HFFc6 (cell line): ENCODE measurements around the gene PNMA6E. TPM values are rescaled to one million over a fixed set of nuclear protein-coding genes. Genes with fewer than 3 reads are reported as not detected.

Experiments
- DNase-seq: peaks from one replicate; pipeline ENCODE4 v3.0.0-alpha.2; 2018
- H3K27ac Mint-ChIP-seq: 2 replicates; pipeline ENCODE4 v1.8.0; 2020; ENCODE audit warnings: mild to moderate bottlenecking, mixed read lengths
- H3K27me3 Mint-ChIP-seq: 2 replicates; pipeline ENCODE4 v1.8.0; 2021; ENCODE audit warnings: mild to moderate bottlenecking, moderate library complexity, mixed read lengths; ENCODE audit not compliant: insufficient read depth
- H3K36me3 Mint-ChIP-seq: 2 replicates; pipeline ENCODE4 v1.8.0; 2021; ENCODE audit warnings: low read depth, mixed read lengths
- H3K4me1 Mint-ChIP-seq: 2 replicates; pipeline ENCODE4 v1.8.0; 2020; ENCODE audit warnings: low read depth, mixed read lengths
- H3K4me3 Mint-ChIP-seq: 2 replicates; pipeline ENCODE4 v1.8.0; 2020; ENCODE audit warnings: mild to moderate bottlenecking, moderate library complexity, mixed read lengths
- H3K9me3 Mint-ChIP-seq: 2 replicates; pipeline ENCODE4 v1.8.0; 2020; ENCODE audit warnings: mild to moderate bottlenecking, mixed read lengths
- total RNA-seq, 6 experiments: library from RNA; stranded (reverse); fragmentation: NEBNext Ultra II Directional; extraction: Animal tissue kit (Norgen Biotek cat#: 25700); gene quantifications; 2 replicates in 1 of 6; 3 replicates in 5 of 6; pipeline ENCODE4 v1.2.3, GENCODE V29; 2021
- TF ChIP-seq, protein P1 (sequence below): fragments of 200-600 bp; sonication (generic); IDR thresholded peaks from 2 replicates; pipeline ENCODE4 v1.5.0; 2021; ENCODE audit warnings: antibody characterized with exemption, mild to moderate bottlenecking

Gene PNMA6E
- total RNA-seq, 6 experiments from 2014 or later: not detected

GRCh38 chrX:153361781-153362397, 39.3 kb downstream of the PNMA6E start:
- no peaks in the 10 kb centered on the region for H3K4me1 Mint-ChIP-seq
- H3K27ac Mint-ChIP-seq: no peak overlapping the region
- H3K9me3 Mint-ChIP-seq: peaks cover 6% of the 10 kb centered on the region
- no peaks in the 10 kb centered on the region for H3K27me3 Mint-ChIP-seq
- no peak overlapping the region for H3K4me3 Mint-ChIP-seq
- no peak for DNase-seq
- no peaks in the 10 kb centered on the region for H3K36me3 Mint-ChIP-seq
- TF ChIP-seq, protein P1, sequence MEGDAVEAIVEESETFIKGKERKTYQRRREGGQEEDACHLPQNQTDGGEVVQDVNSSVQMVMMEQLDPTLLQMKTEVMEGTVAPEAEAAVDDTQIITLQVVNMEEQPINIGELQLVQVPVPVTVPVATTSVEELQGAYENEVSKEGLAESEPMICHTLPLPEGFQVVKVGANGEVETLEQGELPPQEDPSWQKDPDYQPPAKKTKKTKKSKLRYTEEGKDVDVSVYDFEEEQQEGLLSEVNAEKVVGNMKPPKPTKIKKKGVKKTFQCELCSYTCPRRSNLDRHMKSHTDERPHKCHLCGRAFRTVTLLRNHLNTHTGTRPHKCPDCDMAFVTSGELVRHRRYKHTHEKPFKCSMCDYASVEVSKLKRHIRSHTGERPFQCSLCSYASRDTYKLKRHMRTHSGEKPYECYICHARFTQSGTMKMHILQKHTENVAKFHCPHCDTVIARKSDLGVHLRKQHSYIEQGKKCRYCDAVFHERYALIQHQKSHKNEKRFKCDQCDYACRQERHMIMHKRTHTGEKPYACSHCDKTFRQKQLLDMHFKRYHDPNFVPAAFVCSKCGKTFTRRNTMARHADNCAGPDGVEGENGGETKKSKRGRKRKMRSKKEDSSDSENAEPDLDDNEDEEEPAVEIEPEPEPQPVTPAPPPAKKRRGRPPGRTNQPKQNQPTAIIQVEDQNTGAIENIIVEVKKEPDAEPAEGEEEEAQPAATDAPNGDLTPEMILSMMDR: no peak

DNA sequence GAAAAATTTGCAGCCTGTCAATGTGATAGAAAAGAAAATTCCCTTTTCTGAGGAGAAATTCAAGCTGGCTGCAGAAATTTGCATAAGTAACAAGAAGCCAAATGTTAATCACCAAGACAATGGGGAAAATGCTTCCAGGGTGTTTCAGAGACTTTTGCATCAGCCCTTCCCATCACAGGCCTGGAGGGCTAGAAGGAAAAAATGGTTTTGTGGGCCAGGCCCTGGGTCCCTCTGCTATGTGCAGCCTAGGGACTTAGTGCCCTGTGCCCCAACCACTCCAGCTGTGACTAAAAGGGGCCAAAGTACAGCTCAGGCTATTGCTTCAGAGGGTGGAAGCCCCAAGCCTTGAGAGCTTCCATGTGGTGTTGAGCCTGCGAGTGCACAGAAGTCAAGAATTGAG, 43.3 kb downstream of the PNMA6E start:
- no peak overlapping the region for H3K4me3 Mint-ChIP-seq
- H3K36me3 Mint-ChIP-seq: no peaks in the 10 kb centered on the region
- H3K4me1 Mint-ChIP-seq: no peaks in the 10 kb centered on the region
- DNase-seq: no peak
- TF ChIP-seq, protein P1: no peak
- no peak overlapping the region for H3K27ac Mint-ChIP-seq
- H3K9me3 Mint-ChIP-seq: peaks cover 6% of the 10 kb centered on the region
- no peaks in the 10 kb centered on the region; the same call in none of the 2 replicates for H3K27me3 Mint-ChIP-seq

DNA sequence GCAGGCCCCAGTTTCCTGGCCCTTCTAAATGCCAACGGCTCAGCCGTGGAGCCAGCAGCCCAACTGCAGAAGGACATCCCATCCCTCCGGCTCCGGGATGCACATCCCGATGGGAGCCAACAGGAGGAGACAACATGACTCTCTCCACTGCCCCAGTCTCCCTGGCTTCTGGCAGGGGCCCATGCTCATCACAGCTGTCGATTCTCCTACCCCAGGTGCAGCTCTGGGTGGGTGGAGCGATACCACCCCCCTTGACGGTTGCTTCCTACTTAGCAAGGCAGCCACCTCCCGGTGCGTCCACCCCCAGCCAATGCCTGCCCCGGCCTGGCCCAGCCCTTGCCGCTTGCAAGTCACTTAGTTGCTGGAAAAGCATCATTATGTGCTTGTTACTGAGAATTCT, 47.7 kb downstream of the PNMA6E start:
- no peak overlapping the region for H3K27ac Mint-ChIP-seq
- no peaks in the 10 kb centered on the region; the same call in none of the 2 replicates for H3K27me3 Mint-ChIP-seq
- TF ChIP-seq, protein P1: 0 out of 2 replicates have a peak, but pooled peaks have one; percentile 13
- peaks cover 17% of the 10 kb centered on the region for H3K36me3 Mint-ChIP-seq
- no peak for DNase-seq
- no peaks in the 10 kb centered on the region for H3K4me1 Mint-ChIP-seq
- peaks cover 6% of the 10 kb centered on the region for H3K9me3 Mint-ChIP-seq
- no peak overlapping the region for H3K4me3 Mint-ChIP-seq

DNA sequence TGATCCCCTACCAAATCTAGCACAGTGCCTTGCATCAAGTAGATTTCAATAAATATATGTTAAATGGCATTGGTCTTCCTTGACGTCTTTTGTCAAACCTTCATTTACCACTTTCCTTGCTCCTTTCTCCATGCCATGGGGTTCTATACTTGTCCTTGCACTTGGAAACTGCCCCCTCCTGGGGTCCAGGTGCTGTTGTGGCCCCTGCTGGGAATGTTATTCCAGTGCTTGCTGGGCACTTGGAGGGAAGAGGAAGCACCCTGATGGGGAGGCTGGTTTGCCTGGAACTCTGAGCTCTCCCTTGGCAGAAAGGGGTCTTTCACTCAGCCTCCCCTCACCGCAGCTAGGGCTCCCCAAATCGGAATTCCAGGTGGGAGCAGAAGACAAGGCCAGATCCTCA, 48.3 kb downstream of the PNMA6E start:
- H3K36me3 Mint-ChIP-seq: peaks cover 18% of the 10 kb centered on the region
- no peaks in the 10 kb centered on the region; the same call in none of the 2 replicates for H3K27me3 Mint-ChIP-seq
- no peak overlapping the region for H3K4me3 Mint-ChIP-seq
- DNase-seq: no peak
- H3K9me3 Mint-ChIP-seq: peaks cover 6% of the 10 kb centered on the region
- H3K4me1 Mint-ChIP-seq: no peaks in the 10 kb centered on the region
- TF ChIP-seq, protein P1: no peak
- no peak overlapping the region for H3K27ac Mint-ChIP-seq

GRCh38 chrX:153351981-153352380, 49.2 kb downstream of the PNMA6E start:
- no peak for DNase-seq
- Mint-ChIP-seq H3K27me3 (no peaks in the 10 kb centered on the region; the same call in none of the 2 replicates), H3K4me3 (no peak overlapping the region), H3K36me3 (peaks cover 19% of the 10 kb centered on the region), H3K4me1 (no peaks in the 10 kb centered on the region), H3K27ac (no peak overlapping the region), H3K9me3 (no peaks in the 10 kb centered on the region; the same call in 1 of the 2 replicates)
- TF ChIP-seq, protein P1: no peak
